ENCODE results near the gene HMGN4.
A peak's percentile ranks its signal among the peaks of the same experiment; 100 is the strongest.

HMGN4 gene

DNA sequence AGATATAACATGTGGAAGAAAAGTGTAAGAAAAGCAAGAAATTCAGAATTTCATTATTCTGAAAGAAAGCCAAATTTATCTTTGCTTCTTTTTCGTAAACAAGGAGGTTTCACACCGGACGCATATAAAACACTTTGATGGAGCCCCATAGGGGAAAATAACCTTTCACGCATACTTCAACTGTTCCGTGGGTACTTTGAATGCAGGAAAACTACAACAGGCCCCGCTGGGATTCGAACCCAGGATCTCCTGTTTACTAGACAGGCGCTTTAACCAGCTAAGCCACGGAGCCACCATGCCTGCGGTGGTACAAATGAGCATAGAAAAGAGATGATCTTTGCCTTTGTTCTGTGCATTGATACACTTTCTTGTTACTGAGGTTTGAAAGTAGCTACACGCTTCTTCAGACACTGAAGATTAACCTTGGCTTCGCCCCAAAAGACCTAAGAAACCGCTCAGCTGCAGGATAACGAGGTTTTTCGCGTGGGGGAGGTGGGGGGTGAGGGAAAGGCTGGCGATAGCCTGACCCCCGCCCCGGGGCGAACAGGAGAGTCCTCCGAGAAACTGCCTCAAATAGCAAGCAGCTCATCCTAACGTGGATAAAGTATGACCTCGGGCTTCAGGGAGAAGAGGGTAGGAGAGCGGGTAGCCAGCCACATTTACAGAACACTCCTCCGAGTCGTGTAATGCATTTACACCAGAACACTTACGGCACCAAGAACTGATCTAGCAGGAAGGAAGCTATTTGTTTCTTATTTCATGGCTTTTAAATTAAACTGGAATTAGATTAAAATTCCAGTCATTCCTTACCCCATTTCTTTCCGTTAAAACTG is 5.3 kb upstream of the HMGN4 start:
- H3K27me3 ChIP-seq (ENCODE audit: insufficient read depth, poor library complexity, severe bottlenecking), result no peaks in the 10 kb centered on the region
- DNase-seq (ENCODE audit: low read depth in 1 of 2, low spot score in 1 of 2), result peak; percentile 75 to 90
- H3K4me3 ChIP-seq (replicated peaks; ENCODE audit: insufficient read depth, low read length), result peak overlapping the region; percentile 75
- TF ChIP-seq GABPA (IDR thresholded peaks at IDR 0.05; ENCODE audit: low read depth), result no peak
- no peak for TF ChIP-seq POLR2AphosphoS5 (IDR thresholded peaks at IDR 0.05; ENCODE audit: low read depth)
- TF ChIP-seq, protein P1, sequence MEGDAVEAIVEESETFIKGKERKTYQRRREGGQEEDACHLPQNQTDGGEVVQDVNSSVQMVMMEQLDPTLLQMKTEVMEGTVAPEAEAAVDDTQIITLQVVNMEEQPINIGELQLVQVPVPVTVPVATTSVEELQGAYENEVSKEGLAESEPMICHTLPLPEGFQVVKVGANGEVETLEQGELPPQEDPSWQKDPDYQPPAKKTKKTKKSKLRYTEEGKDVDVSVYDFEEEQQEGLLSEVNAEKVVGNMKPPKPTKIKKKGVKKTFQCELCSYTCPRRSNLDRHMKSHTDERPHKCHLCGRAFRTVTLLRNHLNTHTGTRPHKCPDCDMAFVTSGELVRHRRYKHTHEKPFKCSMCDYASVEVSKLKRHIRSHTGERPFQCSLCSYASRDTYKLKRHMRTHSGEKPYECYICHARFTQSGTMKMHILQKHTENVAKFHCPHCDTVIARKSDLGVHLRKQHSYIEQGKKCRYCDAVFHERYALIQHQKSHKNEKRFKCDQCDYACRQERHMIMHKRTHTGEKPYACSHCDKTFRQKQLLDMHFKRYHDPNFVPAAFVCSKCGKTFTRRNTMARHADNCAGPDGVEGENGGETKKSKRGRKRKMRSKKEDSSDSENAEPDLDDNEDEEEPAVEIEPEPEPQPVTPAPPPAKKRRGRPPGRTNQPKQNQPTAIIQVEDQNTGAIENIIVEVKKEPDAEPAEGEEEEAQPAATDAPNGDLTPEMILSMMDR (IDR thresholded peaks at IDR 0.05; ENCODE audit: insufficient read depth, low read length), result no peak
- TF ChIP-seq SPI1 (IDR thresholded peaks at IDR 0.05; ENCODE audit: borderline replicate concordance, low read depth), result no peak
- TF ChIP-seq, protein P2, sequence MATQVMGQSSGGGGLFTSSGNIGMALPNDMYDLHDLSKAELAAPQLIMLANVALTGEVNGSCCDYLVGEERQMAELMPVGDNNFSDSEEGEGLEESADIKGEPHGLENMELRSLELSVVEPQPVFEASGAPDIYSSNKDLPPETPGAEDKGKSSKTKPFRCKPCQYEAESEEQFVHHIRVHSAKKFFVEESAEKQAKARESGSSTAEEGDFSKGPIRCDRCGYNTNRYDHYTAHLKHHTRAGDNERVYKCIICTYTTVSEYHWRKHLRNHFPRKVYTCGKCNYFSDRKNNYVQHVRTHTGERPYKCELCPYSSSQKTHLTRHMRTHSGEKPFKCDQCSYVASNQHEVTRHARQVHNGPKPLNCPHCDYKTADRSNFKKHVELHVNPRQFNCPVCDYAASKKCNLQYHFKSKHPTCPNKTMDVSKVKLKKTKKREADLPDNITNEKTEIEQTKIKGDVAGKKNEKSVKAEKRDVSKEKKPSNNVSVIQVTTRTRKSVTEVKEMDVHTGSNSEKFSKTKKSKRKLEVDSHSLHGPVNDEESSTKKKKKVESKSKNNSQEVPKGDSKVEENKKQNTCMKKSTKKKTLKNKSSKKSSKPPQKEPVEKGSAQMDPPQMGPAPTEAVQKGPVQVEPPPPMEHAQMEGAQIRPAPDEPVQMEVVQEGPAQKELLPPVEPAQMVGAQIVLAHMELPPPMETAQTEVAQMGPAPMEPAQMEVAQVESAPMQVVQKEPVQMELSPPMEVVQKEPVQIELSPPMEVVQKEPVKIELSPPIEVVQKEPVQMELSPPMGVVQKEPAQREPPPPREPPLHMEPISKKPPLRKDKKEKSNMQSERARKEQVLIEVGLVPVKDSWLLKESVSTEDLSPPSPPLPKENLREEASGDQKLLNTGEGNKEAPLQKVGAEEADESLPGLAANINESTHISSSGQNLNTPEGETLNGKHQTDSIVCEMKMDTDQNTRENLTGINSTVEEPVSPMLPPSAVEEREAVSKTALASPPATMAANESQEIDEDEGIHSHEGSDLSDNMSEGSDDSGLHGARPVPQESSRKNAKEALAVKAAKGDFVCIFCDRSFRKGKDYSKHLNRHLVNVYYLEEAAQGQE (IDR thresholded peaks at IDR 0.05; ENCODE audit: insufficient replicate concordance, low read depth), result no peak
- H3K27ac ChIP-seq (replicated peaks), result peak overlapping the region; percentile 38

DNA sequence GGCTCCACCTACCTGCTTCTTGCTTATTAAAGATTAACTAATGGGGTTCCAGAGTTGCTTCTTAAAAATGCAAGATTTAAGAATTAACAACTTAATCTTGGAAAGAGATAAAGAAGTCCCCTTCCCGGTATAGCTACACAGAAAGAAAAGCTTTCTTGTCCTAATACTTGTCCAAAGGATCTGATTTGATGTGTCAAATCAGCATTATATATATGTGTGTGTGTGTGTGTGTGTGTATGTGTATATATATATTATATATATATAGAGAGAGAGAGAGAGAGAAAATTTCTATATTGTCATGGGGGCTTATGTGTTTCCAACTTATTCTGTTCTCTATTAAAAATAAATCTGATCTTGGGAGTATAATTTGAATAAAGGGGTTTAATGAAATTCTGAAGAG is 4.6 kb upstream of the HMGN4 start:
- Histone ChIP-seq H3K4me3 (replicated peaks; ENCODE audit: insufficient read depth, low read length) (peak overlapping the region; percentile 75), H3K27ac (replicated peaks) (peak overlapping the region; percentile 38), H3K27me3 (ENCODE audit: insufficient read depth, poor library complexity, severe bottlenecking) (no peaks in the 10 kb centered on the region)
- no peak for TF ChIP-seq GABPA (IDR thresholded peaks at IDR 0.05; ENCODE audit: low read depth)
- no peak for TF ChIP-seq POLR2AphosphoS5 (IDR thresholded peaks at IDR 0.05; ENCODE audit: low read depth)
- TF ChIP-seq, protein P1 (IDR thresholded peaks at IDR 0.05; ENCODE audit: insufficient read depth, low read length), result no peak
- TF ChIP-seq SPI1 (IDR thresholded peaks at IDR 0.05; ENCODE audit: borderline replicate concordance, low read depth), result no peak
- TF ChIP-seq, protein P2 (IDR thresholded peaks at IDR 0.05; ENCODE audit: insufficient replicate concordance, low read depth), result no peak
- no peak for DNase-seq (ENCODE audit: low read depth in 1 of 2, low spot score in 1 of 2)

DNA sequence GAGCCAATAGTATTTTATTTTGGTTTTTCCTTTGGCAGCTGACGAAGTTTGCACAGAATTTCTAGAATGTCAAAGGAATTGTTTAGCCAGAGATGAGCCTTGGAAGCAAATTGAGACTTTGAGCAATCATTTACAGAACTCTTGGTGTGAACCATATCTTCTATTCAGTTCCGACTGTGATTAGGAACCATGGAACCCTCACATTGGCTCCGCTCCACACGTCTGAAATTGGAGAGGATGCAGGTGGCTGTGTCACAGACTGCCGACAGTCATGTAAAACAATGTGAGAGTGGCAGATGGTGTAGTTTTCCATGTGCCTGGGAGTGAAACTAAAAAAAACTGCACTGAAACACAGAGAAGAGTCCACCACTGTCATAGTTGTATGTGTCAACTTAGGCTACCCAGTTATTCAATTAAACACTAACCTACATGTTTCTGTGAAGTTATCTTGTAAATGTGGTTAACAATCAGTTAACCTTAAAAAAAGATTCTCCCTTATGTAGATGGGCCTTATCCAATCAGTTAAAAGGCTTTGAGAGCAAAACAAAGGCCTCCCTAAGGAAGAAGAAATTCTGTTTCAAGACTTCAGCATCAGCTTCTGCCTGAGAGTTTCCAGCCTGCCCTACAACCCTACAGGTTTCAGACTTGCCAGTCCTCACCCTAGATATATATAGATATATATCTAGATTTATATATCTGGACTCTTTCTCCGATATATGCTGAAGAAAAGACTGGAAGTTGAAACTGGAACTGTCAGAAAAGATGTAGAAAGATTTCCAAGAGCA is 3.3 kb upstream of the HMGN4 start:
- DNase-seq (ENCODE audit: low read depth in 1 of 2, low spot score in 1 of 2), result no peak
- TF ChIP-seq, protein P1 (IDR thresholded peaks at IDR 0.05; ENCODE audit: insufficient read depth, low read length), result no peak
- no peak for TF ChIP-seq GABPA (IDR thresholded peaks at IDR 0.05; ENCODE audit: low read depth)
- no peak for TF ChIP-seq POLR2AphosphoS5 (IDR thresholded peaks at IDR 0.05; ENCODE audit: low read depth)
- TF ChIP-seq, protein P2 (IDR thresholded peaks at IDR 0.05; ENCODE audit: insufficient replicate concordance, low read depth), result no peak
- no peak for TF ChIP-seq SPI1 (IDR thresholded peaks at IDR 0.05; ENCODE audit: borderline replicate concordance, low read depth)
- Histone ChIP-seq H3K4me3 (replicated peaks; ENCODE audit: insufficient read depth, low read length) (no peak overlapping the region), H3K27ac (replicated peaks) (no peak overlapping the region), H3K27me3 (ENCODE audit: insufficient read depth, poor library complexity, severe bottlenecking) (no peaks in the 10 kb centered on the region)
